Left cardiac atrium (tissue), 4 donors: ENCODE measurements around the gene OPRPN. TPM values are rescaled to one million over a fixed set of nuclear protein-coding genes. Genes with fewer than 3 reads are reported as not detected.

Experiments
- ATAC-seq, 2 donors: fragments of 200-7000 bp; cut with Tn5 transposase; one replicate each; pipeline ENCODE4 v1.9.1; 2020; ENCODE audit warnings: mild to moderate bottlenecking in 2 of 2, moderate library complexity in 2 of 2
- DNase-seq: peaks from one replicate; pipeline ENCODE4 v3.0.0-alpha.2; 2020
- intact Hi-C, 2 donors: fragments of 100-400 bp; cut with DNase I; formaldehyde crosslinking; loops; one replicate each; pipeline versions ENCODE4 v1.14.1 to v1.15.1; 2022 to 2023
- total RNA-seq, 2 donors: library from RNA; stranded (reverse); fragmentation: NEBNext Ultra II Directional; extraction: Animal tissue kit (Norgen Biotek cat#: 25700); gene quantifications; one replicate each; pipeline ENCODE4 v1.2.1, GENCODE V29; 2021
- donor health status: DM: no; HTN: yes; CAD: no.
- donor health status: DM: no; HTN: yes; CAD: no; lungs with severe emphysema.
- donor health status: DM: yes; HTN: yes; CAD: no.
- donor health status: Dilated cardiomyopathy.

Gene OPRPN
- total RNA-seq, 2 donors from 2014 or later = not detected

DNA sequence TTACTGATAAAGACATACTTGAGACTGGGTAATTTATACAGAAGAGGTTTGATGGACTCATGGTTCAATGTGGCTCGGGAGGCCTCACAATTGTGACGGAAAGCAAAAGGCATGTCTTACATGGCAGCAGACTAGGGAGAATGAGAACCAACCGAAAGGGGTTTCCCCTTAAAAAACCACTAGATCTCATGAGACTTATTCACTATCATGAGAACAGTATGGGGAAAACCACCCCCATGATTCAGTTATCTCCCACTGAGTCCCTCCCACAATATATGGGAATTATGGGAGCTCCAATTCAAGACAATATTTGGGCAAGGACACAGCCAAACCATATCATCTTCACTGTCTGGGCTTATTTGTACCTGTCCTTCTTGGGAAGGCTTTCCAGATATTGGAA lies 51.5 kb downstream of the OPRPN start:
- intact Hi-C loops = no loop called here
- DNase-seq (no peak), ATAC-seq (no peak)

DNA sequence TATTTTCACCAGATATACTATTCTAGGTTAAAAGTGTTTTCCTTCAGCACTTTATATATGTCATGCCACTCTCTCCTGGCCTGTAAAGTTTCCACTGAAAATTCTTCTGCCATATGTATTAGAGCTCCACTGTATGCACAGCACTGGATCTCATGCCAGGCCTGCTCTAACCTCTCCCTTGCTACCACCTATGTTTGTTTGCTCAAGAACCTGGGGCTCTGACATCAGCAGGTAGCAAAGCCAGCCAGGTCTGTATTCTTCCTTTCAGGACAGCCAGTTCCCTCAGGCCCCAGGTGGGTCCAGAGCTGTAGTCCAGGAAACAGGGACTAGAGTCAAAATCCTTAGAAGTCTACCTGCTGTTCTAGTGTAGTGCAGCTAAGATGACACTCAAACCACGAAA lies 55.2 kb downstream of the OPRPN start:
- ATAC-seq = no peak
- intact Hi-C loops = no loop called here
- DNase-seq = no peak

Other genes starting within 250 kb of the OPRPN start
- not detected for gene PRR27, start 243.7 kb upstream of the OPRPN start, total RNA-seq
- gene ODAM, start 202.2 kb upstream of the OPRPN start, total RNA-seq = not detected
- gene FDCSP, start 171.8 kb upstream of the OPRPN start, total RNA-seq = not detected
- gene CSN3, start 155.3 kb upstream of the OPRPN start, total RNA-seq = not detected
- gene CABS1, start 63.0 kb upstream of the OPRPN start, total RNA-seq = not detected
- gene SMR3A, start 37.2 kb upstream of the OPRPN start, total RNA-seq = not detected
- not detected for gene SMR3B, start 14.8 kb upstream of the OPRPN start, total RNA-seq
- gene MUC7, start 74.3 kb downstream of the OPRPN start, total RNA-seq = not detected
- gene AMTN, start 120.6 kb downstream of the OPRPN start, total RNA-seq = not detected
- not detected for gene AMBN, start 194.3 kb downstream of the OPRPN start, total RNA-seq
- 1 to 10 TPM; 1.2 to 2.9 TPM for gene ENAM, start 230.8 kb downstream of the OPRPN start, total RNA-seq